ENCODE results near the gene ST14.

- TF ChIP-seq EZH2 (IDR thresholded peaks at IDR 0.05; ENCODE audit: insufficient read depth, poor library complexity, severe bottlenecking) = no peak
- TF ChIP-seq EZH2phosphoT487 (IDR thresholded peaks at IDR 0.05; ENCODE audit: insufficient read depth, low read depth) = no peak
Measured at GRCh38 chr11:130163346-130164220, 4.0 kb downstream of the ST14 start.
